PC-9 (cell line): ENCODE measurements around the gene AMBRA1. TPM values are rescaled to one million over a fixed set of nuclear protein-coding genes. Genes with fewer than 3 reads are reported as not detected.

Experiments
- BruUV-seq: library from RNA; stranded (reverse); fragments of 400-500 nt; replicated peaks from 2 replicates; lab custom pipeline; 2021; lab: Mats Ljungman, UMichigan
- CTCF ChIA-PET: fragments of 300-600 bp; sonication (Branson Sonifier 250); formaldehyde crosslinking; loops from one replicate; lab custom pipeline; 2022; ENCODE audit warnings: antibody characterized with exemption; lab: Charles Lee
- POLR2A ChIA-PET: fragments of 300-600 bp; sonication (Branson Sonifier 250); formaldehyde crosslinking; loops from one replicate; lab custom pipeline; 2022; ENCODE audit warnings: antibody characterized with exemption; ENCODE audit not compliant: unreplicated experiment; lab: Charles Lee
- DNase-seq, 2 experiments: peaks; one replicate each; pipeline versions ENCODE4 v3.0.0 to v3.0.0-alpha.2; 2015 to 2022; ENCODE audit warnings: mixed read lengths in 1 of 2
- H2AFZ ChIP-seq: fragments of 200-600 bp; sonication (generic); 2 replicates; pipeline ENCODE4 v1.8.1; 2017; ENCODE audit warnings: antibody characterized with exemption
- H3F3A ChIP-seq: fragments of 200-600 bp; sonication (generic); 2 replicates; pipeline ENCODE4 v1.8.1; 2017; ENCODE audit warnings: antibody characterized with exemption, mild to moderate bottlenecking, low read depth; ENCODE audit not compliant: insufficient read depth
- H3K27ac ChIP-seq: fragments of 200-600 bp; sonication (generic); 2 replicates; pipeline ENCODE4 v1.6.1; 2016; ENCODE audit warnings: mixed run types
- H3K27me3 ChIP-seq: fragments of 200-600 bp; sonication (generic); 2 replicates; pipeline ENCODE4 v1.6.1; 2016; ENCODE audit warnings: low read depth, mixed run types; ENCODE audit not compliant: insufficient read depth
- H3K36me3 ChIP-seq: fragments of 200-600 bp; sonication (generic); 2 replicates; pipeline ENCODE4 v1.6.1; 2016; ENCODE audit warnings: low read depth, mixed run types
- H3K4me1 ChIP-seq: fragments of 200-600 bp; sonication (generic); replicated peaks from 2 replicates; pipeline ENCODE4 v1.6.1; 2016; ENCODE audit warnings: mixed run types; ENCODE audit not compliant: insufficient read depth
- H3K4me2 ChIP-seq: fragments of 200-600 bp; sonication (generic); 2 replicates; pipeline ENCODE4 v1.6.1; 2017; ENCODE audit warnings: mixed run types
- H3K4me3 ChIP-seq: fragments of 200-600 bp; sonication (generic); 2 replicates; pipeline ENCODE4 v1.6.1; 2016; ENCODE audit warnings: mixed run types
- H3K79me2 ChIP-seq: fragments of 200-600 bp; sonication (generic); 2 replicates; pipeline ENCODE4 v1.6.1; 2017; ENCODE audit warnings: low read depth, mixed run types
- H3K9me2 ChIP-seq: fragments of 200-600 bp; sonication (generic); 2 replicates; pipeline ENCODE4 v1.8.1; 2017; ENCODE audit warnings: mild to moderate bottlenecking; ENCODE audit not compliant: insufficient read depth
- H3K9me3 ChIP-seq: fragments of 200-600 bp; sonication (generic); 2 replicates; pipeline ENCODE4 v1.8.1; 2016; ENCODE audit warnings: low read depth; ENCODE audit not compliant: insufficient read depth
- H4K20me1 ChIP-seq: fragments of 200-600 bp; sonication (generic); 2 replicates; pipeline ENCODE4 v1.8.1; 2017; ENCODE audit not compliant: insufficient read depth
- EZH2 ChIP-seq: fragments of 200-600 bp; sonication (generic); IDR thresholded peaks from 2 replicates; pipeline ENCODE4 v1.8.0; 2017; ENCODE audit warnings: antibody characterized with exemption, low read depth
- intact Hi-C: fragments of 100-400 bp; cut with micrococcal nuclease; formaldehyde crosslinking; loops from one replicate; pipeline ENCODE4 v1.10.0; 2022; ENCODE audit not compliant: unreplicated experiment
- total RNA-seq: library from RNA; stranded (reverse); gene quantifications from 2 replicates; pipeline ENCODE4 v1.2.3, GENCODE V29; 2021
- TF ChIP-seq, protein P1 (sequence below): fragments of 200-600 bp; sonication (generic); conservative IDR thresholded peaks from 2 replicates; pipeline ENCODE4 v1.6.1; 2017; ENCODE audit warnings: mixed run types, antibody characterized with exemption, mild to moderate bottlenecking, moderate library complexity

AMBRA1 gene
- total RNA-seq, 1 experiment from 2014 or later = 41.4 TPM

GRCh38 chr11:46393759-46394158, 200.1 kb downstream of the AMBRA1 start:
- H3K4me1 ChIP-seq = 0 out of 2 replicates have a peak, but pooled peaks cover 4% of the 10 kb centered on the region
- no peak overlapping the region for H3K4me2 ChIP-seq
- no peaks in the 10 kb centered on the region for H3K36me3 ChIP-seq
- ChIA-PET POLR2A (no interaction called here), CTCF (no interaction called here)
- H3F3A ChIP-seq = peaks cover 5% of the 10 kb centered on the region
- DNase-seq = no peak
- peaks cover 18% of the 10 kb centered on the region for H3K27me3 ChIP-seq
- TF ChIP-seq, protein P1, sequence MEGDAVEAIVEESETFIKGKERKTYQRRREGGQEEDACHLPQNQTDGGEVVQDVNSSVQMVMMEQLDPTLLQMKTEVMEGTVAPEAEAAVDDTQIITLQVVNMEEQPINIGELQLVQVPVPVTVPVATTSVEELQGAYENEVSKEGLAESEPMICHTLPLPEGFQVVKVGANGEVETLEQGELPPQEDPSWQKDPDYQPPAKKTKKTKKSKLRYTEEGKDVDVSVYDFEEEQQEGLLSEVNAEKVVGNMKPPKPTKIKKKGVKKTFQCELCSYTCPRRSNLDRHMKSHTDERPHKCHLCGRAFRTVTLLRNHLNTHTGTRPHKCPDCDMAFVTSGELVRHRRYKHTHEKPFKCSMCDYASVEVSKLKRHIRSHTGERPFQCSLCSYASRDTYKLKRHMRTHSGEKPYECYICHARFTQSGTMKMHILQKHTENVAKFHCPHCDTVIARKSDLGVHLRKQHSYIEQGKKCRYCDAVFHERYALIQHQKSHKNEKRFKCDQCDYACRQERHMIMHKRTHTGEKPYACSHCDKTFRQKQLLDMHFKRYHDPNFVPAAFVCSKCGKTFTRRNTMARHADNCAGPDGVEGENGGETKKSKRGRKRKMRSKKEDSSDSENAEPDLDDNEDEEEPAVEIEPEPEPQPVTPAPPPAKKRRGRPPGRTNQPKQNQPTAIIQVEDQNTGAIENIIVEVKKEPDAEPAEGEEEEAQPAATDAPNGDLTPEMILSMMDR = no peak
- no peak for TF ChIP-seq EZH2
- H4K20me1 ChIP-seq = peaks cover 25% of the 10 kb centered on the region
- intact Hi-C loops = no loop called here
- H3K9me2 ChIP-seq = no peaks in the 10 kb centered on the region
- H3K79me2 ChIP-seq = no peaks in the 10 kb centered on the region
- no peaks in the 10 kb centered on the region for H3K9me3 ChIP-seq
- no TSS peak for BruUV-seq
- H3K4me3 ChIP-seq = no peak overlapping the region
- H3K27ac ChIP-seq = no peak overlapping the region
- H2AFZ ChIP-seq = no peak overlapping the region

DNA sequence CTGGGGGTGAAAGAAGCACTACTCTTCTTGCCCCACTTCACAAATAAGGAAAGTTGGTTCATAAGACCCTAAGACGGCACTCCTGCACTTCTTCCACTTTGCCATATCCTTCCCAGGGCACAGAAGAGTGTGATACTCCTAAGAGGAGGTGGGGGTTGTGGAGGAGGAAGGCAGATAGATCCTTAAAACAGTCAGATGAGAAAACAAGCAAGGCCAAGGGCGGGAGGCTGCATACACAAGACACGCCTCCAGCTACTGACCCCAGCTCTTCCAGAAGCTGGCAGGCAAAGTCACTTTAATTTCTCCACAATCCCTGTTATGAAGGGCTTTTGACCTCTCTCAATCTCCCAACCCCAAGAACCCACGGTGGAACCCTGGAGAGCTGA, 200.6 kb downstream of the AMBRA1 start:
- intact Hi-C loops = no loop called here
- H3K9me2 ChIP-seq = no peaks in the 10 kb centered on the region
- H3K9me3 ChIP-seq = no peaks in the 10 kb centered on the region
- BruUV-seq = no TSS peak
- no peak for TF ChIP-seq EZH2
- TF ChIP-seq, protein P1 = no peak
- no peak overlapping the region for H3K27ac ChIP-seq
- H2AFZ ChIP-seq = no peak overlapping the region
- peaks cover 25% of the 10 kb centered on the region for H4K20me1 ChIP-seq
- no peaks in the 10 kb centered on the region for H3K79me2 ChIP-seq
- peaks cover 5% of the 10 kb centered on the region for H3F3A ChIP-seq
- no peak overlapping the region for H3K4me3 ChIP-seq
- peak in 1 of 2 experiments; percentile 27 for DNase-seq
- H3K36me3 ChIP-seq = no peaks in the 10 kb centered on the region
- CTCF ChIA-PET = interaction anchor here (1.2 kb wide), 1 partner anchor 256 kb away, joined by 3 read pairs; no protein-coding TSS in a partner anchor
- POLR2A ChIA-PET = no interaction called here
- 0 out of 2 replicates have a peak, but pooled peaks cover 4% of the 10 kb centered on the region for H3K4me1 ChIP-seq
- no peak overlapping the region for H3K4me2 ChIP-seq
- H3K27me3 ChIP-seq = peaks cover 22% of the 10 kb centered on the region

- POLR2A ChIA-PET = no interaction called here
Measured at GRCh38 chr11:46392421-46393230, 201.2 kb downstream of the AMBRA1 start.

More at GRCh38 chr11:46392421-46393230, 201.2 kb downstream of the AMBRA1 start:
- H3K4me1 ChIP-seq = 0 out of 2 replicates have a peak, but pooled peaks cover 4% of the 10 kb centered on the region
- no peaks in the 10 kb centered on the region for H3K36me3 ChIP-seq
- no peaks in the 10 kb centered on the region for H3K9me2 ChIP-seq
- H3K4me3 ChIP-seq = no peak overlapping the region
- H2AFZ ChIP-seq = no peak overlapping the region
- H3K79me2 ChIP-seq = no peaks in the 10 kb centered on the region
- H3F3A ChIP-seq = peaks cover 5% of the 10 kb centered on the region
- no peaks in the 10 kb centered on the region for H3K9me3 ChIP-seq
- BruUV-seq = no TSS peak
- H4K20me1 ChIP-seq = peaks cover 25% of the 10 kb centered on the region
- peak overlapping the region; percentile 70 for H3K4me2 ChIP-seq
- peak; percentile 66 to 86 for DNase-seq
- no peak overlapping the region for H3K27ac ChIP-seq
- H3K27me3 ChIP-seq = peaks cover 22% of the 10 kb centered on the region
- TF ChIP-seq EZH2 = no peak
- TF ChIP-seq, protein P1 = no peak
- CTCF ChIA-PET = interaction anchor here (0.6 to 1.6 kb wide), 6 partner anchors 9 to 256 kb away, joined by 3 to 10 read pairs (median 3); partner anchors contain the start of gene DGKZ
- intact Hi-C loops = no loop called here
